Measurements from ENCODE around the gene RASSF8. TPM values are rescaled to one million over a fixed set of nuclear protein-coding genes. Genes with fewer than 3 reads are reported as not detected.

Gene RASSF8
- total RNA-seq, 4 donors from 2014 or later = 40.1 to 66.1 (median 48.2) TPM

DNA sequence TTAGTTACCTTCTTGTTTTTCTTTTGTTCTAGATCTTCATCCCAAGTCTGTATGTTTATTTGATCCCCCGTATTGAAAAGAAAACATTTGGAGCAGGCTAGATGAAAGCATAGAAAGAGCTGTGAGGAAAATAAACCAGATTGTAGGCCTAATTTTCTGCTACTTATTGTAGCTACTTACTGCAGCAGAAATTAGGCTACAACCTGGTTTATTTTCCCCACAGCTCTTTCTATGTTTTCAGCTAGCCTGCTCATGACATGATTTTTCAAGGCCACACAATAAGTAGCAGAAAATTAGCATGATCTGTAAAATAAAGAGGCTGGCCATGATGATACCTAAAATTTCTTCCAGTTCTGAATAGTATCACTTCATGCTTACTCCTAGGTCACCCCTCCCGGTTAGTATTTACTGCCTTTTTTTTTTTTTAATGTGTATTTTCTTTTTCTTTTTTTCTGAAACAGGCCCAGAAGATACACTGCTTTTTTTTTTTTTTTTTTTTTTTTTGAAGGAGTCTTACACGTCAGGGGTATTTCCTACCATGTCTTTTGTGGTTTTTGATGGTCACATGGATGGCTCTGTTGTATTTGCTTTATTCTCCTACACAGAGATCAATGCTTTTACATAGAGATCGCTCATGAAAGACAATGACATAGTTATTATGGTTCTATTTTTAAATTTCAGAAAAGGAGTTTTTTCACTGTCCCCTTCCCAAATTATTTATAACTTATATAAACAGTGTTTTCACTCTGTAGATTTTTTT lies 134.0 kb downstream of the RASSF8 start:
- no peak for TF ChIP-seq CTCF (IDR thresholded peaks at IDR 0.05; ENCODE audit: low read depth)

DNA sequence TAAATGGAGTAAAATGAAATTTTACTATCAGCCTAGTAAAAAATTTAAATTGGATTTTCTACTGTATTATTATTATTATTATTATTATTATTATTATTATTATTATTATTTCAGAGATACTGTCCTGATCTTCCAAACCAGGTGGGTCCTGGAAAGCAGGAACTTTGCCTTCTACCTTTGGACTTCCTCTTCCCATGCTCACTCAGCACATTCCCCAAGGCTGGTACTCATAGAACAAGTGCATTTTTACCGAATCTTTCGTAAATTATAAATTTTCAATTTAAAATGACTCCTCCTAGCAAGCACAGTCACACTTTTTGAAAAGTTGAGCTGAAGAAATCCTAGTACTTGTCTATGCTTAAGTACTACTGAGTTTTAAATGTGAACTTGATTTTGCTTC lies 136.7 kb downstream of the RASSF8 start:
- TF ChIP-seq CTCF (IDR thresholded peaks at IDR 0.05; ENCODE audit: low read depth) = no peak

DNA sequence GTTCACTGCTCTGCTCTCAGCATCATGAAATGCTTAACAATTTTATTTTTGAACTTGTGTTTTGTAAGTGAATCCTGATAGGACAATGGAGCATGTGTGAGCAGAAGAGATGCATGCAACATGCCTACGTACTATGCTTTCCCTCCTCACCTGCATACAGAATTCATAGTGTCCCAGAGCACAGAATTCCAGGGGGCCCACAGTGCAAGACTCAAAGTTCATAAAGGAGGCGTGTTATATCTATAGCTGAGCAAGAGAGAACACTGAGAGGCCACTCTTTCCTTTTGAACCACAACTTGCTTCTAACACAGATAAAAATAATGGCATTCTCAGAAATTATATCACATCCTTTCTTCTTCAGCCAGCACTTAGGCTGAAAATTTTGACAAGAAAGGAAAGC lies 137.6 kb downstream of the RASSF8 start:
- TF ChIP-seq CTCF (IDR thresholded peaks at IDR 0.05; ENCODE audit: low read depth) = no peak

DNA sequence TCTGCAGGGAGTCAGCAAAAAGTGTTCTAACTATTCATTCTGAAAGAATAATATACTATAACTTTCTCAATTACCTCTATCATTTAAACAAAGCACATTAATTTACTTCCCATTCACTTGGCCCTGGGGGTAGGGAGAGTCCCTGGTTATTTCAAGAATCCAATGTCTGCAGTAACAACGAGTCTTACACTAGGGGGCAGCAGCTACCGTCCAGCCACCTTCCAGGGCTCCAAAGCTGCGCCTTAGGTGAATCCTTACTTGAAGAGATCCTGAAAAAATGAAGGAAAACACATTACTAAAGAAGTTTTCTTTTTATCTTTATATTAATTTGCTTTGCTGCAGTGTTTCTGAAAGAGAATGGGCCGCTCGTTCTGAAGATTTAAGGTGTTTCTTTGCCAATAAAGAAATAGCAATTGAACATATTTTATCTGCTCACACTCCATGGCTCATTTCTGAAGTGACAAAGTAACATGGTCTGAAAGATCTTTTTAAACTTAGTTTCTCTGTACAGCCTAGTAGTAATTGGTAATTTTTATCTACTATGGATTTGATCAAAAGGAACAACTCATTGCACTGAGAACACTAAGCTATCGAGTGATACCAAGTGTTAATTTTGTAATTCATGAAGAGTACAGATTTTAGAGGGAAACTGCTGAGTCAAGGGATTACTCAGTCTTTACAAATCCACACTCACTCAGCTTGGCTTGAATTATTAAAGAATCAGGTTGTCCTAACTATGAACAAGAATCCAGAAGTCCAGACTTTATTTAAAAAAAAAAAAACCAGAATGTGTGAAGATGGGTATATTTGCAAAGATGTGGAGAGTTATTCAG lies 138.8 kb downstream of the RASSF8 start:
- no peak for TF ChIP-seq CTCF (IDR thresholded peaks at IDR 0.05; ENCODE audit: low read depth)

DNA sequence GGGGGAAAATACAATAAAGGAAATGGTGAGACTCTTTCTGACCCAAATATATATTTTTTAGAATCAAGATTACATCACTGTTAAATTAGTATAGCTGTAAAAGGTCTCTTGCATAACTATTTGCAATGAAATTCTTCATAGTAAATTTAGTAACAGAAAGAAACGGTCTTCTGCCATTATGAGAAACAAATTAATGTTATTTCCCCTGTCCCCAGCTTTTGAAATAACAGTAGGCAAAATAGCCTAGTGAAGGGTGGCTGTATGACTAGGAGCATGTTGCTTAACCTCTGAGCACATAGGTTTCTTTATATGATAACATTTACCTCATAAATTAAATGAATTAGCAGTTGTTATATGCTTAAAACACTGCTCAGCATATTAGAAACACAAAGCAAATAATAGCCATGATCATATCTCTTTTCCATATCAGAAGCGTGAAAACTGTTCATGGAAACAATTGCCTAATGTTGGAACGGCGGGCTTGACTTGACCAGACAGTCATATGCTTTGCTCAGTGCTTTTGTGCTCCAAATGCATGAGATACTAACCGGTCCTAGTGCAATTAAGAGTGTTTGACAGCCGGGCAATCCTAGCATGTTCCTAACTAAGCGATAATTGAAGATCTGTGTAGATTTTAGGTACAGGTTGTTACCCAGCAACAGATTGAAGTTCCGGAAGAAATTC lies 142.3 kb downstream of the RASSF8 start:
- no peak for TF ChIP-seq CTCF (IDR thresholded peaks at IDR 0.05; ENCODE audit: low read depth)

GRCh38 chr12:26101350-26101734 lies 142.9 kb downstream of the RASSF8 start:
- no peak for TF ChIP-seq CTCF (IDR thresholded peaks at IDR 0.05; ENCODE audit: low read depth)

DNA sequence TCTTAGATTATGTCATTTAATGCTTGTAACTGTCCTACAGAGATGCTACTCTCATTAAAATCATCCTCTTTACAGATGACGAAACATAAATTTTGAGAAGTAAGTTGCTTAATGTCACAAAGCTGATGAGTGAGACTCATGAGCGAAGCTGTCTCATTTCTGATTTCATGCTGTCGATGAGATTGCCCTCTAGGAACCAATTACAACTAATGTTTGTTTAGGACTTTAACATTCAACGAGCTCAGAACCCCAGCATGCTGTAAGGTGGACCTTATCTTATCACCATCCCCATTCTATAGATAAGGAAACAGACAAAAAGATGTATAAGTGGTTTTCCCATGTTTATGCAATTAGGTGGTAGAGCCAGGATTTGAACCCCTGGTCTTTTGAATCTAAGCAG lies 143.3 kb downstream of the RASSF8 start:
- no peak for TF ChIP-seq CTCF (IDR thresholded peaks at IDR 0.05; ENCODE audit: low read depth)
